GM18868 (cell line): ENCODE results near the gene GSN.
A peak's percentile ranks its signal among the peaks of the same experiment; 100 is the strongest.

ENCODE experiments used
- ATAC-seq: cut with Tn5 transposase; IDR thresholded peaks from one replicate; pipeline ENCODE4 v1.9.1; 2021; ENCODE audit warnings: mild to moderate bottlenecking, moderate library complexity; ENCODE audit not compliant: unreplicated experiment

The GSN gene

DNA sequence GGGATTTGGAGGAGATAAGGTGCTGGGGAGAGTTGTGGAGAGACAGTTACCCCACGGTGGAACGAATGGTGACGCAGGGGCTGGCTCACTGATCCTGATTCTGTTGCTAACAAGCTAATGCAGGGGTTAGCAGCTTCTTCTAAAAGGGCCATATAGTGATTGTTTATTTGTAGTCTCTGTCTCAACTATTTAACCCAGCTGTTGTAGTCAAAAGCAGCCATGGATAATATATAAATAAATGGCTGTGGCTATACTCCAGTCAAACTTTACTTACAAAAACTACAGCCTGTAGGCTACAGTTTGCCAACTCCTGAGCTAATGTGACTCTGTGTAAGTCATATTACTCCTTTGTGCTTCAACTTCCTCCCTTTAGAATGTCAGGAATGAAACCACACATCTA, 80.3 kb downstream of the GSN start:
- ATAC-seq = no peak

DNA sequence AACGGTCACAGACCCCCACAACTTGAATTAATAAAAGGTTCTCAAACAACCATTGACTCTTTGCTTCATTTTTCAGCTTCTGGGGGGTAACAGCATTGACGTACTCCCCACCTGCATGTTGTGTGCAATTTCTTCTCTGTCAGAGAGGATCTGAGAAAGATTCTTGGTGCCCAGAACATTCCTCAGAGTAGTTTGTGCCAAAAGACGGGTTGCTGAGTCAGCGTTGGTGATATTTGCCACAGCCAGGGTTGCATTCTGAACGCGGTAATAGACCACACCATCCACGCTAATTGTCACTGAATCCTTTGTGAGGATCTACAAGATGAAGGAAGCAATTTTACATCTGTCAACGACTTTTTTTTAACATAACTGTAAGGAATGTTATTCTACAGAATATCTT, 81.0 kb downstream of the GSN start:
- no peak for ATAC-seq

DNA sequence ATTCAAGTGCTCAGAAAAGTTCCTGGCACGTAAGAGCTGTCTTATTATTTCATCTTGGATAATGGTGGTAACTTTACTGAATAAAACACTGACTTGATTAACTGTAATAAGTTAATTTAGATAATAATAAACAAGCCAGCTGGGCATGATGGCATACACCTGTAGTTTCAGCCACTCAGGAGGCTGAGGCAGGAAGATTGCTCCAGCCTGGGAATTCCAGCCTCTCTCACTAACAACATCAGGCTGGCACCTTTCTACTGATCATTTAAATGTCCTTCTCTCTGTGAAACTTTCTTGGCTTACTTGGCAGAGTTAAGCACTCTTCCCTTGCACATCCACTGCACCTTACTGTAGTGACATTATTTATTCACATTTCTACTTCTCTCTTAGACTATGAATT, 82.1 kb downstream of the GSN start:
- ATAC-seq = no peak

DNA sequence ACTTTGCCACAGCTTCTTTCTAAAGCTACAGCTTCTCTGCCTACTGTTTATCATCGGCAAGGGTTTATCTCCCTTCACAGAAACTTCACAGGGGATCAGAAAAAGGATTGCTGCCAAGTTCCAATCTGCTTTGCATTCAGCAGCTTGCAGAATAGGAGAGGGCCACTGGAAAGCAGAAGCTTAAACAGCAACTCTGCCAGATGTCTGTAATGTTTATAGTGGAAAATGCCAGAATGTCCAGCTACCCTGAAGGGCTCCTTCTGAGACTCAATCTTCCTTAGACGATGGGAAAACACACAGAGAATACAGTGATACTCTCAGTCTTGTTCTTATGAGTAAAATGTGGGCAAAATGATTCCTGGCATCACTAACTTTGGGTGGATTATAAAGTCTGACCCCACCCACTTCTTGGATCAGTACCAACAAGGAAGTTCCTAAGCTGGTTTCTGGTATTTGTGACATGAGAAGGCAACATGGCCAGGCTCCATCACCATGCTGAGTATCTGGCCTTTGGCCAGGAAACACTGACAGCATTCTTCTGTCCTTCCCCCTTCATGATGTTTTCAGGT, 83.1 kb downstream of the GSN start:
- ATAC-seq = no peak

DNA sequence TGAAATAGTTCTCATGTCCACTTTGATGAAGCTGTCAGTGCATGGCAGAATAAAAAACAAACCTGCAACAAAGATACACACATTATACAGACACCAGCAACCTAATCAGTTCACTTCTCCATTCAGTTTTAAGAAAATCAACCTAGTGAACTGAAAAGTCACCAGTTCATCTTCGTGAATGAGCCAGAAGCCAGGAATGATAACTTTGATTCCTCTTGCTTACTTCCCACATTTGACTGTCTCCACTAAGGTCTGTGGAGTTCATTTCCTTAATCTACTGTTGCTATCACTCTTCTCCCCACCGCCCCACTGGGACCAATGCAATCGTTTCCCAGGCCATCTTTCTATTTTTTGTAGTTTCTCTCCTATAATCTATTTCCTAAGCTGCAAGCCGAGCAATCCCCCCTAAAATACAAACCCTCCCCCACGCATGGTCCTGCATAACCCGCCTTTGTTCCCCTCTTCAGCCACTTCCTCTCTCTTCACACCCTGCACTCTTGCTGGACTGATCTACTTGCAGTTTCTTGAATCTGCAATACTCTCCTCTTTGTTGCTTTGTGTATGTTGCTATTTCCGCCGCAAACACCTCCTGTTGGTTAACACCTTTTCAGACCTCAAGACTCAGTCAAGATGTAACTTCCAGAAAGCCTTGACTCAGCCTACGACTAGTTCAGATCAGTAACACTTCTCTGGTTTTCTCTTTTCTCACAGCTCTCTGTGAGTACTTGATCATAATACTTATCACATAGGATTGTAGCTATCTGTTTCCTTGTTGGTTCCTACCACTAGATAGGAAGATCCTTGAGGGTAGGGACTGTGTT, 85.5 kb downstream of the GSN start:
- no peak for ATAC-seq

DNA sequence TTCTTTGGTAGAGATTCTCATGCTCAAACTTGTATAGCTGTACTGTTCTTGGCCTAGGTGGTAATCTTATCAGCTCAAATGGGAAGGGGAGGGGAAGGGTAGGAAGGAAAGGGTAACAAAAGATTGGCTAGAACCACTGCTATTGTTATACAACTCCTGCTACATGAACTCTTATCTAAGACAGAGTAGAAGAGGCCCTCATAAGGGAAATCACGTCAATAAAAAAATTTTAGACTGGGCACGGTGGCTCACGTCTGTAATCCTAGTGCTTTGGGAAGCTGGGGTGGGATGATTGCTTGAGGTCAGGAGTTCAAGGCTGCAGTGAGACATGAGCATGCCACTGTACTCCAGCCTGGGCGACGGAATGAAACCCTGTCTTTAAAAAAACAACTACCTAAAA, 86.2 kb downstream of the GSN start:
- ATAC-seq = no peak

DNA sequence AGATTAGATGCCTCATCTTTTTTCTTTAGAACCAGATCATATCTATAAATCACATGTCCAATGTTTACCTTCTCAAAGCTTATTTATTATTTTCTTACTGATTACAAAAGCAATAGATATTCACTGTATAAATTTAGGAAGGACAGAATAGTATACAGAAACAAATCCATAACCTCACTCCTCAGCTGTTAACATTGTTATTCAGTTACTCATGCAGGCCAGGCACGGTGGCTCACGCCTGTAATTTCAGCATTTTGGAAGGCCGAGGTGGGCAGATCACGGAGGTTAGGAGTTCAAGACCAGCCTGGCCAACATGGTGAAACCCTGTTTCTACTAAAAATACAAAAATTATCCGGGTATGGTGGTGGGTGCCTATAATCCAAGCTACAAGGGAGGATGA, 86.8 kb downstream of the GSN start:
- no peak for ATAC-seq

DNA sequence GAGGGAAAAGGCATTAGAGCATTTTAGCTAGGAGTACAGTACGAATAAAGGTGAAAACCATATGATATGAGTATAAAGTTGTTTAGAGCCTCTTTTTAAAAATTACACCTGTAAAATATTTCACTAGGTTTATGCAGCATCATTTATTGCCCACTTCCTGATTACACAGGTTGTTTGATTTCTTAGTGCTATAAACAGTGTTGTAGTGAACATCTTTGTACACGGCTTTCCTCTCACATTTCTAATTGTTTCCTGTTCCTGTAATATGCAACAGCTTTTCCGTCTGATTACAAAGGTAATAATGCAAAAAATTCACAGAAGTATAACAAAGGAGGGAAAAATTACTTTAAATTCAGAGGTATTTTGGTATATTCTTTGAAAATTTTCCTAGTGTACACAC, 89.0 kb downstream of the GSN start:
- no peak for ATAC-seq

DNA sequence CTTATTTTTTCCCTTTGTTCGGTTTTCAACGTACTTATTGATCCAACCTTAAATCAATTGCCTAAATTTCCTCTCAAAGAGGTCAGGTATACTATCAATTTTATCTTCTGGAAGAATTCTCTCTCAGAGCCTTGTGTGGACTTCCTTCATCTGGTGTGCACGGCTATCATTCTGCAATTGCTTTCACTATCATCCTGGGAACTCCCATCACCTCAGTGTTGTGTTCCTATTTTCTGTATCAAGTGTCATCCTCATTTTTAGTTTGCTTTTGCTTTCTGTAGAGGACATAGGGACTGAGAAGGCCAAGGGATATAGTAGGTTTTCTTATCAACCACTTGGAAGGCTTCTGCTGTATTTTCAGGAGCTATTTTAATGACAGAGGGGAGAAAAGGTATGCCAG, 90.8 kb downstream of the GSN start:
- ATAC-seq = peak; percentile 79

DNA sequence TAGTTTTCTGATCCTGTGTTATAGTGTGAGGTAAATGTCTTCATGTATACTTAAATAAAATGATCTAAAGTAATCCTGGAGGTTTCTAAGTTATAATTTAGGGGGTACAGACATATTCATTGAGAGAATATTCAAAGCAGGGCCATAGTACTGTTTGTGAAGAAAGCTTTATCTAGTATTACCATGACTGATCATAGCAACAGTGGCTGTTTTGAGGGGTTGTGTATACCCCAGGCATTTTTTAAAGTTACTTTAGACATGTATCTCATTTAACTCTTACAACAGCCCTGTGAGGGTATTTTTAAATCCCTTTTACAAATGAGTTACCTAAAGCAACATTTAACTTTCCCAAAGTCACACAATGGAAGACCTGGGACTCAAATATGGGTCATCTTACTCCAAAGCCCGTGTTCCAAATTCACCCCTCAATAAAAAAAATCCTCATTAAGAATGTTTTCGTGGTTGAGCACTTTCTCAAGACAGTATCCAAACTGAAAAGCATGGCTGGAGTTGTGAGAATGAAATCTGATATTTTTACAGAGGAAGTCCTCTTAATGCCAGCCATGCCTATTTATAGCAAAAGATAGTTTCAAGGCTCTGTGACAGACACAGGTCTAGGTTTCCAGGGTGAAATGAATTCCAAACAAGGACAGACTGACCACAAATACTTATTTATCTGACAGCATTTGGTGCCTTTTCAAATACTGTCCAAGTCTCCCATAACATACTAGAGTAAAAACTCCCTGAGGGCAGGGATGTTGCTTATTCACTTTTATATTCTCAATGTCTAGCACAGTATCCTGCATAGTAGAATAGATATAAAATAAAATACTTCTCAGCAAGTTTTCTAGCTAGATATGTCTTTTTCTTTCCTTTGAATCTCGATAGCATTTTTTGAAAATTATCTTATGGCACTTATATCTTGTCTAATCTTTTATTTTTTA, 91.7 kb downstream of the GSN start:
- ATAC-seq = peak; percentile 34

DNA sequence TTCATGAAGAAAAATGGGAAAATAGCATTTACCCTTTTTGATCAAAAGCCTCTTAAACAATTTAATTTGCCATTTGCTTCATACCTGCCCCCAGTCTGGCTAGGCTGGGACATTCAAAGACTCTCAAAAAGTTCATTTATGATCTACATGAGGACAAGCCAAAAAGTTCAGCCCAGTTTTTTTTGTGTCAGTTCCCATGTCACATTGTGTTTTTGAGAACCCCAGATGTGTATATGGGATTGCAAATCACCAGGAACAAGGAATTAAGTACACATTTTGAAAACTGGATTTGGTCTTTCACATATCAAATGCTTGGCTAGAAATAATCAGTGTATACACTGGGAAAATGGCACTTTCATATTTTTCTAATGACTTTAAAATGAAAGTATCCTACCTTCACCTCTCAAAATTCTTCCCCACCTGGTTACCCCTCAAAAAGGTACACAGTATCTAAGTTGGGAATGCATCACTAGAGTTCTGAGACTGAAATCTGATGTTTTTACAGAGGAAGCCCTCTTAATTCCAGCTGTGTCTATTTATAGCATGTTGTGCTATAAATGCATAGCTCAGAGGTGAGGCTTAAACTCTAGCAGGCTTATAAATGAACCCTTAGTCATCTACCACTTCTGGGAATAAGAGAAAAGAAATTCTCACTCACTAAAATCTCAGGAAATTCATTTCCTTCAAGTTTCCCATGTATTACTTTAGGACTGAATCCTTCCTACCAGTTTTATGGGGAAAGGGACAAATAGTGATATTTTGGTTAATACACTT, 92.8 kb downstream of the GSN start:
- ATAC-seq = no peak

DNA sequence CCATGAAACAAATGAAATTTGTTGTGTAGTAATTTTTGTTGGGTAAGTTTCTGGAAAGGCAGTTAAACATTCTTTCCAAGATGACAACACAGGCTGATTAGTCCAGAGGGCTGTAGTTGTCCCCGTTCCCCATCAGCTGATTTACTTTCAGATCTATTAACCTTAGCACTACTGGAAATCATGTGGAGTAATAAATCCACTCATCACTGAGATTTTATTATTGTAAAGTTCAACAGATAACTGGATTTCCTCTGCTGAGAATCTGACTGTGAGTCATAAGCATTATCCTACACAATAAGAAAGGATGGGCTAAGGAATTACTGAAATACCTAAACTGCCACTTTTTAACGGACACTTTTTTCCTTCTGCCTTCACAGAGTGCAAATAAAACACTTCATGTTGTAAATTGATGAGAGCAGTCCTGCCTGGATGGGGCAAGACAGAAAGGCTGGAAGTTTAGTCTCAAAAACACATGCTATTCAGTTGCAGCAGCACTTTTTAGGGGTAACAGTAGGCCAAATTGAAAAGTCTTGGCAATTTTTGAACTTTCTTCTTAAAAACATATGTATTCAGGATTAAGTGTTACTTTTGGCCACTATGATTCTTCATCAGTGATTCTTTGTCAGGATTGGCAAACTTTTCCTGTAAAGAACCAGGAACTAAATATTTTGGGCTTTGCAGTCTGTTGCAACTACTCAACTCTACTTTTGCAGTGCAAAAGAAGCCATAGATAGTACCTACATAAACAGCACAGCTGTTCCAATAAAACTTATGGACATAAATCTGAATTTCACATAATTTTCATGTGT, 95.1 kb downstream of the GSN start:
- no peak for ATAC-seq

DNA sequence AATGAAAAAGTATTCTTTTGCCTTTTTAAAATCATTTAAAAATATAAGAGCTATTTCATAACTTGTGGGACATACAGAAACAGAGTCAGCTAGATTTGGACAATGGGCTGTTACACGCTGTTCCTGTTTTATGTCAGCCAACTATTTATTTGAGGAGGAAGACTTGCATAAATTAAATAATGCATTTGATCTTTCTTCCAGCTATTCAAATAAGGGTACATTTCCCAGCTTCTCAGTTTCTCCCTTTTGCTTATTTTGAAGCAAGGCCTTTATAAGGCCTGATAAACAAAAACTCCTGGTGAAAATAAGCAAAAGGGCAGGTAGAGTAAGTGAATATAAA, 95.6 kb downstream of the GSN start:
- ATAC-seq = no peak

DNA sequence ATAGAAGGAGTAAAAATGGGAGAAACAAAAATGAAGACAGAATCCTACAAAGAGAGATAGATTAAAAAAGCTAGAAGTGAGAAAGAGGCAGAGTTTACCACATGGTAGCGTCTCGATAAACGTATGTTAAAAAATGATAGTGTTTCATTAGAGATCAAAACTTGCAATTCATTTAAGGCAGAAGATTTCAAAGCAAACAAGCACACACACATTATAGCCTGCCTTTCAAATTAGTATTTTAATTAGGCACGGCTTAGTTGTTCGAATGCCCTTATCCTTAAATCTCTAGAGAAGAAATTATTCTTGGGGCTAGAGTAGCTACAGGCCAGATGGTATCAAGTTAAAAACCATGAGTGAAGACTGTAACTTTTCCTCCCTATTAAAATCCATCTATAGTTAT, 96.1 kb downstream of the GSN start:
- no peak for ATAC-seq

DNA sequence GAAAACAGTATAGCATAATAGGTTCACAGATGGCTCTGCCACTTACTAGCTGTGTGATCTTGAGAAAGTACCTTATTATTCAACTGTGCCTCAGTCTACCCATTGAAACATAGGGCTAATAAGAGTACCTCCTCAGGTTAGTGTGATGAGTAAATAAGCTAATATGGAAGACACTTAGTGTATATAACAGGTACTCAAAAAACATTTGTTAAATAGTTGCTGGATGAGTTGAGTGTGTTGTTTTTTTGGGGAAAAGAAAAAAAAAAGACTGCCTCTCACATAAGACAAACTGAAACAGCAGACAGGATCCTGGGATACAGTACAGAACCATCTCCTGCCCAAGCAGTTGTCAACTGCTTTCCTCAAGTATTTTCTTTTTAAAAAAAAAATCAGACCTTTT, 96.9 kb downstream of the GSN start:
- ATAC-seq = no peak

DNA sequence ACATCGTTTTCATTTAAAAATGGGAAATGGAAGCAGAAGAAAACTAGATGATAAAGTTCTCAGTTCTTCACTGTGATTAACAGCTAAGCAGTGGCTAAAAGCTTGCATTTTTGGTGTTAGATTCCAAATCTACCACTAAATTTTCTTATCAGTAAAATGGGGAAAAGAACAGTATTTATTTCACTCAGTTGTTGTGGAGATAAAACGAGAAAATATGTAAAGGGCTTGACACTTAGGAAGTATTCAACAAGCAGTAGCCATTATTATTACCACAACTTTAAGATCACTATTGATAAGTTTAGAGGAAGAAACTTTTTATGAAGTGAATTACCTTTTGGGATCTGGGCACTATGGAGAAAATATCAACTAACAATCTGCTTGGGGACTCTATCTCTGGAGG, 97.6 kb downstream of the GSN start:
- no peak for ATAC-seq

DNA sequence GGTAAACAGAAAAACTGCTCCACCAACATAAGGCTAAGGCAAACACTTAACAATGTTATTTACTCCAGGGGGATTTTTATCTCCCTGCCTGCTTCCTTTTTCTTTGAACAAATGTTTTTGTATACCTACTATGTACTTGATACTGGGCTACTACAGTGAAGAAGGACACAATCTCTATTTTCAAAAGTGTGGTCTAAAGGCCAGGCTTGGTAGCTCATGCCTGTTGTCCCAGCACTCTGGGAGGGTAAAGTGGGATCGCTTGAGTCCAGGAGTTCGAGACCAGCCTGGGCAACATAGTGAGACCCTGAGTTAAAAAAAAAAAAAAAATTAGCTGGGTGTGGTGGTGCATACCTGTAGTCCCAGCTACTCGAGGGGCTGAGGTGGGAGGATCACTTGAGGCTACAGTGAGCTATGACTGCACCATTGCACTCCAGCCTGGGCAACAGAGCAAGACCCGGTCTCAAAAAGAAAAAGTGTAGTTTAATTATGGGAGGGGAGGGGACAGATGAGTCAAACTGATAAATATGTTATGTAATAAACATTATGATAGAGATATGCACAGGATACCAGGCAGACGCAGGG, 98.7 kb downstream of the GSN start:
- ATAC-seq = no peak

DNA sequence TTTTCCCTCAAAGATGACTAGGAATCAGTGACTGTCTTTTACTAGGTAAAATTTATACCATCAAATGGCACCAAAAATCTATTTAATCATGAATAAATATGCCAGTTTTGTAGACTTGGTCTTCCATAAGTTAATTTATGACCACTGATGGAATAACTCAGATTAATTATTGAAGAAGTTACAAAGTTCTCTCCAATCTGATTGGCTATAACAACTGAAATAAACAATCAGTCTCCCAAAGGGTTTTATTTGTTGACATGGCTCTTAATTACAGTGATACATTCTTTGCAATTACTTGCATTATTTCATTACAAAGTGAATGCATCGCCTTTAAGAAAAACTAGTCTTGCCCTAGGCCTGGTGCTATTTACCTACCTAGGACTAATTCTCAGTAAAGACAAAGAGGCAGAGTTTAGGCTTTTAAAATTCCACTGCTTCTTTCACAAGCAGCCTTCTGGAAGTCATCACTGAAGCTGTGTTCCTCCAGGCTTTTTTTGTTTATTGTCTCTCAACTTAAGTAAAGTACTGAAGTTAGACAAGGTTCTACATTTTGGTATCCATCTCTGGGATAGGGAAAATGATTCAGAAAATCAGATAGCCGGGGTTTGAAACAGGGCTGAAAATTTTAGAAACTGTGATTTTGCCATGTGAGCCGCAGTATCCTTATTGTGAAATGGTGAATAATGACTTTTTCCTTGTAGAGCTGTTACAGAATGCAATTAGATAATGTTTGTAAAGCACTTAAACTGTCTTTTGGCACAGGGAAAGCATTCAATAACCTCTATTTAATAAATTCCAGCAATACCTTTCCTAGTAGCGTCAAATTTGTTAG, 99.6 kb downstream of the GSN start:
- ATAC-seq = no peak

DNA sequence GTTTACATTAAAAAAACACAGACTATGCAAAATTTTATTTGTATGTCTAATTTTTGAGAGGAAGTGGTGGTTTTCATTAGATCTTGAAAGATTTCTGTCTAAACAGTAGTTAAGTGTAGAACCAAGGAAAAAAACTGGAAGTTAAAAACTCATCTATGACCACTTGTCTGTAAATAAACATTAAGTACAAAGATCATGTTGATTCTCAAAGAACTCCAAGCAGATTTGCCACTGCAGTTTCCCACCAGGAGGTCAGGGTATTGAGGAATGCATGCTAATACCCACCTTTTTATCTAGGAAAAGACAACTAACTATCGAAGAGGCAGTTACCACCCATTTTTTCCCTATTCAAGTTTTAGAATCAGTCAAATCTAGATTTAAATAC, 100.2 kb downstream of the GSN start:
- no peak for ATAC-seq
